ENCODE measurements around the gene MTF2. TPM values are rescaled to one million over a fixed set of nuclear protein-coding genes. Genes with fewer than 3 reads are reported as not detected.

MTF2 gene
- polyA plus RNA-seq, 3 donors: 42.2 to 69.6 (median 51.2) TPM

DNA sequence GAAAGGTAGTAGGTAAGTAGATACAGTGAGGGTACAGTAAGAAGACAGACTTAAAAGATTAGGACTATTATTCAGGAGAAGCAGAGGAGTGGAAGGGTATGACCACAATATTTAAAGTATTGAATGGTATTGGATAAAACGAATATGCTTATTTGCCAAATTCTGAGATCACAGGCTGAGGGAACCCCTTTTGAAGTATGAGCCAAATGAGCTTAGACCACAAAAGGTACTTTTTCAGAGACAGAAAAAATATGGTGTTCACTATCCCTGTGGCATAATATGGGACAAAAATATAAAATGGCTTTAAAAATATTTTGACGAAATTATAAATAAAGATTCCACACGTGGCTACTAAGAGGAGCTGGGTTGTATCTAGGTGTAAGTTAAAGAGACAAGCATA, 880 bp upstream of the MTF2 start:
- DNase-seq (ENCODE audit: extremely low read depth in 1 of 11, low read depth in 9 of 11, low spot score in 4 of 11): no peak

DNA sequence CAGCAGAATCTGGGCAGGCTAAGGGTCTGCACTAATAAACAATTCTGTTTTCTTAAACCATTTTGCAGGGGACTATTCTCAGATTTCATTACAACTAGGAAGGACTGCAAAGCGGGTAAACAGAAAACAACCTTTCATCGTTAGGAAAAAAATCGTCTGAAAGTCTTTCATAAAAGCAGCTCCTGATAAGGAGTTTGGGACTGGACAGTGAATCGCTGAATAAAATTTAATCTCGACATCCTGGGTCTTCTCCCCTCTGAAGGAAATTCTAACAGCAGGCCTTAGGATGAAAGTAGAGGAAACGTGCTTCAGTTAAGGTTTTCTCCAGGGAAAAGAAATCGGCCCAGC, 471 bp upstream of the MTF2 start:
- DNase-seq (ENCODE audit: extremely low read depth in 1 of 11, low read depth in 9 of 11, low spot score in 4 of 11): no peak

DNA sequence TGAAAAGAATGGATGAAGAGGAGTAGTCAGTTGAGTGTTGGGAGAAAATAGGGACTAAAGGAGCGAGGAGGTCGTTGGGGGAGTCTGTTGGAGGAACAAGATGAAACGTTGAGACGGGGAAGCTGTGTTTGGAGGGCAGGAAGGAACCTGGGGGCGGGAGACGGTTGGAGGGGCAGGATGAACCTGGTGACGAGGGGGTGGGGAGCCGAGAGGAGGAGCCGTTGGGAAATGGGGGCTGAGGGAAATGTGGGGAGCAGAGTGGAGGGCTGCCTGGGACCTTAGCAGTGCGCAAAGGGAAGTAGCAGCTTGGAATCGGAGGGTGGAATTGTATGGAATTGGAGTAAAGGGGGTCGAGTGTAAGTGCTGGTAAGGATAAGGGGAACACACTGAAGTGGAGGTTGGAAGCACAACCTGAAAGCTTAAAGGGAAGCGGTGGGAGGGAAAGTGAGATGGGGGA, 630 bp downstream of the MTF2 start:
- peak in 6 of 11 donors; percentile 33 to 51 (median 38) for DNase-seq (ENCODE audit: extremely low read depth in 1 of 11, low read depth in 9 of 11, low spot score in 4 of 11)

DNA sequence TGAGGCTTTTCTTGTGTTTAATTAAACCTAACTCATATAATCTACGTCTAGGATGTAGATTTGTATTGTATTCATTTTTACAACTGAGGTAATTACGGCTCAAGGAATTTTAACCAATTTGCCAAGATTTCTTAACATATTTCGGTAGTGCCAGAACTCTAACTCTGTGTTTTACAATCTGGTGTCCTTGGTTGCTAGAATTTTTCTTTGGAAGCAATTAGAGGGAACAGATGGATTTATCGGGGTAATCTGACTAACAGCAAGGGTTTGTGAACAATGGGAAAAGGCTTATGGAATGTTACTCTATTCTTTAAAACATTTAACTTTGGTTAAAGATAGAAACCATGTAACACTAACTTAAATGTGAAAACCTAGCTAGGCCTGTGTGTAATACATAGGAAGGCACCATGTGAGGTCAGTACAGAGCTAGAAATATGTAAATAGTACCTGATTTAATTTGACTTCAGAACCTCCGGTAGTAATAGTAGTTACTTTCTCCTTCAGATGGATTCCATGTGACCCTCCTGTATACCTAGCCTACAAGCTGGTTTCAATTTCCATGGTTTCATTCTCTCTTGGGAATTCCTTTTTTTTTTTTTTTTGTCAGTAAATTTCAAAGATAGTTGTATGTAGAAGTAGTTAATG, 1.2 kb downstream of the MTF2 start:
- peak in 5 of 11 donors; percentile 15 to 56 (median 39) for DNase-seq (ENCODE audit: extremely low read depth in 1 of 11, low read depth in 9 of 11, low spot score in 4 of 11)

DNA sequence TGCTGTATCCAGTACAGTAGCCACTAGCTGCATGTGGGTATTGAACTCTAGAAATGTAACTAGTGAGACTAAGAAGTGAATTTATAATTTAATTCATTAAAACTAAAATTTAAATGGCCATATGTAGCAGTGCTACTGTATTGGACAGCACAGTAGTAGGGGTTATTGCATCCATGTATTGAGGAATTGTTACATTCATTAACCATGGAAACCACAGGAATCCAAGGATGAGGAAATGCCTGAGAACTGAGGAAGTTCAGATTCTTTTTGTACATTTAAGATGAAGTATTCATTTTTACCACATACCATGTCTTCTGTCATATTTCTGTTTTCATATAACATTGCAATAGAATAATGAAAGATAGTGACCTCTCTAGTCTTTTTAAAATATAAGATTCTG, 2.6 kb downstream of the MTF2 start:
- no peak for DNase-seq (ENCODE audit: extremely low read depth in 1 of 11, low read depth in 9 of 11, low spot score in 4 of 11)

DNA sequence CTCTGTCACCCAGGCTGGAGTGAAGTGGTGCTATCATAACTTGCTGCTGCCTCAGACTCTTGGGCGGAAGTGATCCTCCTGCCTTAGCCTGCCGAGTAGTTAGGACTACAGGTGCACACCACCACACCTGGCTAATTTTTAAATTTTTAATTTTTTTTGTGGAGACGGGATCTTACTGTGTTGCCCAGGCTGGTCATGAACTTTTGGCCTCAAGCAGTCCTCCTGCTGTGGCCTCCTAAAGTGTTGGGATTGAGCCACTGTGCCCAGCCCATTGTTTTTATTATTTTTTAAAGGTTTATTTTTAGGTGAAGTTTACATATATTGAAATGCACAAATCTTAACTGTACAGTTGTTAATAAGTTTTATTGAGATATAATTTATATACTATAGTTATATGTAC, 3.2 kb downstream of the MTF2 start:
- DNase-seq (ENCODE audit: extremely low read depth in 1 of 11, low read depth in 9 of 11, low spot score in 4 of 11): no peak

DNA sequence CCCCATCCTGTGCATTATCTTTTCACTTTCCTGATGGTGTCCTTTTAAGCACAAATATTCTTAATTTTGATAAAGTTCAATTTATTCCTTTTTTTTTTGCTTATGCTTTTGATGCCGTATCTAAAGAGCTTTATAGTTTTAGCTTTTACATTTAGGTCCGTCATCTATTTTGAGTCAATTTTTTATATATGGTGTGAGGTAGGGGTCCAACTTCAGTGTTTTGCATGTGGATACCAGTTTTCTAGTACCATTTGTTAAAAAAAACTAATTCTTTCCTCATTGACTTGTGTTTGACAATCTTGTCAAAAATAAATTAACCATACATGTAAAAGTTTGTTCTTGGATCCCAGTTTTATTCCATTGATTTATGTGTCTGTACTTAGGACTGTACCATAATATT, 4.9 kb downstream of the MTF2 start:
- no peak for DNase-seq (ENCODE audit: extremely low read depth in 1 of 11, low read depth in 9 of 11, low spot score in 4 of 11)

DNA sequence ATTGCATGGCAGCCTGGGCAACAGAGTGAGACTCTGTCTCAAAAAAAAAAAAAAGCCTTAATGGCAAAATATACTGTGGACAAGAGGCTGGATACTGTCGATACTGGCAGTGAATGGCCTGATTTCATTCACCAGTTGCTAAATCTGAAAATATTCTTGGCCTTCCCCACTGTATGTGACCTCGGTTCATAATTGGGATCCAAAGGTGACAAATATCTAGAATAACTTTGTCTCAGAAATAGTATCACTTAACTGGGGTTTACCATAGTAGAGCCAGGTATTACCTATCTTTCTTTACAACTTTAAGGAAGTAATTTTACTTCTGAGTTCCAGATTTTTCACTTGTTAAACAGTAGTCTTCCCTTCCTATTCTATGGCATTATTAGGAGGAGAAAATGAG, 8.4 kb downstream of the MTF2 start:
- no peak for DNase-seq (ENCODE audit: extremely low read depth in 1 of 11, low read depth in 9 of 11, low spot score in 4 of 11)

DNA sequence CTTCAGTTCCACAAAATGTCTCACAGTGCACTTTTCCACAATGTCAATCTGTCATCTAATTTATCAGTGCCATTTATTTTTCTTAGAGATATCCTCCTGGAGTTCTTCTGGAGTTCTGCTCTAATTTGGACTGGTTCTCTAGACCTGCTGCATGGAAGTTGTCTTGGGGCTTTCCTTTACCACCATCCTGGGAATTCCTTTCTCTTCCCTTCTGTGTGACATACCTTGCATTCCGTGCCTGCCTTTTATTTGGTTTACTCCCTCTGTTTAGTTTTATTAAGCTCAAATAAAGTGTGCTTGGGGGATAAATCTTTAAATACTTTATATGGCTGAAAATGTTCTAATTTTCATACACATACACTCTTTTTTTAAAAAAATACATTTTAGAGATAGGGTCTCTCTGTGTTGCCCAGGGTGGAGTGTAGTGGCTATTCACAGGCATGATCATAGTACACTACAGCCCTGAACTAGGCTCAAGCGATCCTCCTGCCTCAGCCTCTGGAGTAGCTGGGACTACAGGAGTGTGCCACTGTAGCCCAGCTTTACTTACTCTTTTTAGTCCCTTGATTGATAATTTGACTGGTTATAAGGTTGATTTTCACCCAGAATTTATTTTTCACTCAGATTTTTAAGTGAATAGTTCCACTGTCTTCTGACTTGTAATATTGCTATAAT, 14.4 kb downstream of the MTF2 start:
- DNase-seq (ENCODE audit: extremely low read depth in 1 of 11, low read depth in 9 of 11, low spot score in 4 of 11): no peak

DNA sequence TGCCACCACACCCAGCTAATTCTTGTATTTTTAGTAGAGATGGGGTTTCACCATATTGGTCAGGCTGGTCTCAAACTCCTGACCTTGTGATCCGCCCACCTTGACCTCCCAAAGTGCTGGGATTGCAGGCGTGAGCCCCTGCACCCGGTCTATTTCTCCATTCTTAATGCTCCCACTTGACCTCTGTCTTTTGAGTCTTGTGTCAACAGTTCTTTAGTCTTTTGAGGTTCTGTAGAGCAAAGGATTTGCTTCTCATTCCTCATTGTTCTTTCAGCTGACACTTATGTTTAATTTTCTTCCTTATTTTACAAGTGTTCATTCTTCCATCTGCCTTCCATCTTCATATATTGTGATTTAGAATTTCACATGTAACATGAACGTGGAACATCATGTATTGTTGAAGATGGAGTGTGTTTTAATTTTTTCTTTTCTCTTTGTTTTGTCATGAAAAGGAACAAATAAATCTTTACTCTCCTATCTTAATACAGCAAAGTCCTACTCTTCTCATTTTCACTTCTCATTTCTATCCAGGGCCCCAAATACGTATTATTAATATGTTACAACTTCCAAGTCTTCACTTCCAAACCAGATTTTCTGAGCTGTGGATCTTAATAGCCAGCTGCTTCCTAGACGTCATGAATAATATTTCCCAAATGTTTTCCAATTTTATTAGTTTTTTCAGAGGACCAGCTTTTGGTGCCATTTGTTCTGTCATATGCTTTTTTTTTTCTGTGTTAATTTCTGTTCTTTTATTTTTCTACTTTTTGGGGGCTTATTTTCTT, 16.9 kb downstream of the MTF2 start:
- no peak for DNase-seq (ENCODE audit: extremely low read depth in 1 of 11, low read depth in 9 of 11, low spot score in 4 of 11)

DNA sequence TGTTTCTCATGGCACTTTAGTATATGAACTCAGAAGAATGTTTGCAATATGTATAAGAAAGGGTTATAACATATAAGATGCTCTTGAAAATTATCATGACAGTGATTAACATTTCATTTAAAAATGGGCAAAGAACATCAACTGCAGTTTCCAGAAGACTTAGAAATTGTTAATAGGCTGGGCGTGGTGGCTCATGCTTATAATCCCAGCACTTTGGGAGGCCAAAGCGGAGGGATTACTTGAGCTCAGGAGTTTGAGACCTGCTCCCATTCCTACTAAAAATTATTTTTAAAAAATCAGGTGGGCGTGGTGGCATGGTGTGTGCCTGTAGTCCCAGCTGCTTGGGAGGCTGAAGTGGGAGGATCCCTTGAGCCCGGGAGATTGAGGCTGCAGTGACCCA, 23.1 kb downstream of the MTF2 start:
- DNase-seq (ENCODE audit: extremely low read depth in 1 of 11, low read depth in 9 of 11, low spot score in 4 of 11): no peak

DNA sequence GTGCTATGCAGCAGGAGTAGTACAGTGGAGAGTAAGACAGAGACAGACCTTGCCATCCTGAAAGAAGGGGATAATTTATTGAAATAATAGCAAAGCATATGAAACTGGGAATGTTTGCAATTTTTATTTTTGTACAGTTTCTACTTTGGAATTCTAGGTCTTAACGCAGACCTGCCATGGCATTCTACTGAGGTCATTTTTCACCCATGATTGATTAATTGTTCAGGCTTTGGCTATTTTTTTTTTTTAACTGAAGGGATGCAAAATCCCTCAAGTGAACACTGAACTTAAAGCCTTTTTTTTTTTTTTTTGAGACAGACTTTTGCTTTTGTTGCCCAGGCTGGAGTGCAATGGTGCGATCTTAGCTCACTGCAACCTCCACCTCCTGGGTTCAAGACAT, 27.1 kb downstream of the MTF2 start:
- DNase-seq (ENCODE audit: extremely low read depth in 1 of 11, low read depth in 9 of 11, low spot score in 4 of 11): no peak

DNA sequence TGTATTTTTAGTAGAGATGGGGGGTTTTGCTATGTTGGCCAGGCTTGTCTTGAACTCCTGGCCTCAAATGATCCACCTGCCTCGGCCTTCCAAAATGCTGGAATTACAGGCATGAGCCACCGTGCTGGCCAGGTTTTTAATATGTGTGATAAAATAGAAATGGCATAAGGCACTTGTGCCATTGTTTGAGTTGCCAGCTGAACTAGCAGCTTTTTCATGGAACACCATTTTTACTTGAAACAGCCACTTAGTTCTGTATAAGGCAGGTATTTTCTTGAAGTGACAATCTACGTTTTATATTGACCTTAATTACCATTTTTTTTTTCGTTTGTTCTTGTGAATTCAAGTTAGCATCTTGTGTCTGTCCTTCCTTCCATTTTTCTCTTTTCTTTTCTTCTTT, 28.3 kb downstream of the MTF2 start:
- DNase-seq (ENCODE audit: extremely low read depth in 1 of 11, low read depth in 9 of 11, low spot score in 4 of 11): no peak

DNA sequence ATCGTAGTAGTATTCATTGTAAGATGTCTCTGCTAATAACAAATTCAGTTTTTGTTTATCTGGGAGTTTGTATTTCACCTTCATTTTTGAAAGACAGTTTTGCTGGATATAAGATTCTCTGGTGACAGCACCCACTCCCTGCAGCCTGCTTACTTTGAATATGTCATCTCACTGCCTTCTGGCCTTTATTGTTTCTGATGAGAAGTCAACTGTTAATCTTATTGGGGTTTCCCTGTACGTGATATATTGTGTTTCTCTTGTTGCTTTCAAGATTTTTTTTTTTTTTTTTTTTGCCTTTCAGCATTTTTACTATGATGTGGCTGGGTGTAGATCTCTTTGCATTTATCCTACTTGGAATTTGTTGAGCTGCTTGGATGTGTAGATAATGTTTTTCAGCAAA, 29.3 kb downstream of the MTF2 start:
- DNase-seq (ENCODE audit: extremely low read depth in 1 of 11, low read depth in 9 of 11, low spot score in 4 of 11): no peak

DNA sequence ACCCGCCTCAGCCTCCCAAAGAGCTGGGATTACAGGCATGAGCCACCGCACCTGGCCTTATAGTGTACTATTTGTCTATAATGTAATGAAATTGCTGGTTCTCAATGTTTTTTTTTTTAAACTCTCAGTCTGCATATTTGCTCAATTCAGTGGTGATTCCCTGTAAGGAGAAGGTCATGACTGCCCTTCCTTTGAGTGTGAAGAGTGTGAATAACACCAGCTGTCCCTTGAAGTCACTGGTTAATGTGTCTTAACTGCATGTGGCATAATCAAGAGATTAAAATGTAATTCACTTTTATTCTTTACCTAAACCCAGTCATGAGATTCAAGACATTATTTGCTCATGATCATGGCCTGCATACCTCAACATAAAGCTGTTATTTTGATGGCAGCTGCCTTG, 30.5 kb downstream of the MTF2 start:
- DNase-seq (ENCODE audit: extremely low read depth in 1 of 11, low read depth in 9 of 11, low spot score in 4 of 11): no peak

DNA sequence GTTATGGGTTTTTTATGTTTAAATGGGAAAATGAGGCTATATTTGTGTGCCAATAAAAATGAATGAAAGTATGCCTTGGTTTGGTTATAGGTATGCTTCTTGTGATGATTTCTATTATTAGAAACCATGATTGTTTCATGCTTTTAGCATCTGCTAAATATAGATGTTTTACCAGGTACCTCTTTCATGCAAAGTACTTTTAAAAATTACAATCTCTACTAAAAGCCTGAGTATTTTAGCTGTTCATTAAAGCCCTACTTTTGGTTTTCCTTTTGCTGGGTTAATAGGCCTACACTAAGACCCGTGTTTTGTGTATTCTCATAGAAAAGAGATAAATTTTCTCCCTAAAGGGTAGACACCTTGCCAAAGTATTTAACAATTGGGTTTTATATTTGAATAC, 32.0 kb downstream of the MTF2 start:
- no peak for DNase-seq (ENCODE audit: extremely low read depth in 1 of 11, low read depth in 9 of 11, low spot score in 4 of 11)

DNA sequence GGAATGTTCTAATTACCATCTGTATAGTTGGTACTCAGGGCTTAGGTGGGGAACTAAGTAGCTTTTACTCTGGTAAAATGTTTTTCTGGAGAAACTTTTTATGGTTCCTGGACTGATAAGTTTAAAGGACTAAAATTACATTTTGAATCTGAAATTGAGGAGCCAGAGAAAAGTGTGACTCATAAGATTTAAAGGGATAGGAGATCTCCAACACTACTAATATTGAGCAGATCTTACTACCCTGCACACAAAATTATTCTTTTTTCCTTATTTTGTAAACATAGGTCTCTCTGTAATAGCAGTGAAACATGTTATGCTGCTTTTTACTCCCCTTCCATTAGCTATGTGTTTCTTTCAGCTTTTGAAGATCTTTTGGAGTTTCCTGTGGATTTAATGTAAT, 32.5 kb downstream of the MTF2 start:
- no peak for DNase-seq (ENCODE audit: extremely low read depth in 1 of 11, low read depth in 9 of 11, low spot score in 4 of 11)

DNA sequence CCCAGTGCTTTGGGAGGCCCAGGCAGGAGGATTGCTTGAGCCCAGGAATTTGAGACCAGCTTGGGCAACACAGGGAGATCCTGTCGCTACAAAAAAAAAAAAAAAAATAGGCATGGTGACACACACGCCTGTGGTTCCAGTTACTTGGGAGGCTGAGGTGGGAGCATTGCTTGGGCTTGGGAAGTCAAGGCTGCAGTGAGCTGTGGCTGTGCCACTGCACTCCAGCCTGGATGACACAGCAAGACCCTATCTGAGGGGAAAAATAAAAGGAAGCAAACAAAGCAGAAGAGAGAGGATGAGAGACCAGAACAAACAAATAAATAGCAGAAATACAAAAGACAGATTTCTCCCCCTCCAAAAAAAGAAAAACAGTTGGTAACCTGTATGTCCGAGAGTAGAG, 34.0 kb downstream of the MTF2 start:
- DNase-seq (ENCODE audit: extremely low read depth in 1 of 11, low read depth in 9 of 11, low spot score in 4 of 11): no peak

DNA sequence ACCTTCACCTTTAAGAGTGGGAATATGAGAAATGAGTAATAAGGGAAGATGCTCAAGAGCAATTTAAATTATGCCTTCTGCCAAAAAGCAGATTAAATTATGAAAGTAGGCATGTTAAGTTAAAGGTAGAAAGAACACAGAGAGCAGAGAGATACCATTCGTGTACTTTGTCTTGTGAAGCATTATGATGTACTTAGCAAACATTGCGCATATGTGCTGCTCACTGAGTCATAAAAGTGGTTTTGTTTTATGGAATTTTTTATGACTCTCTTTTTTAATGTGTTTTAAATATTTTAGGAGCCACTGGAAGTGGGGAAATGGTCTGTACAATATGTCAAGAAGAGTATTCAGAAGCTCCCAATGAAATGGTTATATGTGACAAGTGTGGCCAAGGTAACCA, 35.3 kb downstream of the MTF2 start:
- DNase-seq (ENCODE audit: extremely low read depth in 1 of 11, low read depth in 9 of 11, low spot score in 4 of 11): no peak

DNA sequence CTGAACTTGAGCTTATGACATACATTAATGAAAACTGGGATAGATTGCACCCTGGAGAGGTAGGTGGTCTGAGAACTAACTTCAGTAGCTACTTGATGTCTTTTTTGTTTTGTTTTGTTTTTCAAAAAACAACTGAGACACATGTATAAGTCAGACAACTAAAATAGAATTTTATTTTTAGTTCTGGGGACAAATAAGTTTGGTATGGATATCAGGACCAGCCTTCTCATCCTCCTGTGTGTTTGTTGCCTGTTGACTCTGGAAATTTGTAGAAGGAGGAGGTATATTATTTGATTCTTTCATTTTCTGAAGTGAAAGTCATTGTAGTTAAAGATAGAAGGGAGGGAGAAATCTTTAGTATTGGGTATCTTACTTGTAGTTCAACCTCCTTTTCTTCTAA, 41.5 kb downstream of the MTF2 start:
- no peak for DNase-seq (ENCODE audit: extremely low read depth in 1 of 11, low read depth in 9 of 11, low spot score in 4 of 11)
